ENCODE measurements around the gene BCR. TPM values are rescaled to one million over a fixed set of nuclear protein-coding genes. Genes with fewer than 3 reads are reported as not detected.

Gene BCR
- total RNA-seq, 2 experiments from 2014 or later, result 60.0 to 64.8 TPM

DNA sequence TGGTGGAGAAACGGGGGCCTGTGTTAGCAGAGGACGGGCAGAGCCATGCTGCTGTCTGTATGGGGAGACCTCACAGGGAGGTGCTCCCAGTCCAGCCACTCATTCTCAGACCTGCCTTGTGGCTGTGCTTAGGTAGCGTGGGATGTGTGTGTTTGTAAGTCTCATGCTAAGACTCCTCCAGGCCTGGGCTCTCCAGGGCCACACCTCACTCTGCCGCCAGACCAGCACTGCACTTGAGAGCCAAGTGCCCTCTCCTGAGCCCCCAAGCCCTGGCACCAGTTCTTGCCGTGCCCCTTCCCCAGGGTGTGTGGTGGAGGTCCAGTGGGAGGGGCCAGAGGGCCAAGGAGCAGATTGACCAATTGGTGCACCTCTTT, 108.8 kb downstream of the BCR start:
- intact Hi-C loops (cut with DNase I, micrococcal nuclease), result no loop called here
- CTCF ChIA-PET, result interaction anchor here (1.4 to 2.5 kb wide), 2 partner anchors 115 to 329 kb away, joined by 5 to 15 read pairs; no protein-coding TSS in a partner anchor
- POLR2A ChIA-PET, result no interaction called here

DNA sequence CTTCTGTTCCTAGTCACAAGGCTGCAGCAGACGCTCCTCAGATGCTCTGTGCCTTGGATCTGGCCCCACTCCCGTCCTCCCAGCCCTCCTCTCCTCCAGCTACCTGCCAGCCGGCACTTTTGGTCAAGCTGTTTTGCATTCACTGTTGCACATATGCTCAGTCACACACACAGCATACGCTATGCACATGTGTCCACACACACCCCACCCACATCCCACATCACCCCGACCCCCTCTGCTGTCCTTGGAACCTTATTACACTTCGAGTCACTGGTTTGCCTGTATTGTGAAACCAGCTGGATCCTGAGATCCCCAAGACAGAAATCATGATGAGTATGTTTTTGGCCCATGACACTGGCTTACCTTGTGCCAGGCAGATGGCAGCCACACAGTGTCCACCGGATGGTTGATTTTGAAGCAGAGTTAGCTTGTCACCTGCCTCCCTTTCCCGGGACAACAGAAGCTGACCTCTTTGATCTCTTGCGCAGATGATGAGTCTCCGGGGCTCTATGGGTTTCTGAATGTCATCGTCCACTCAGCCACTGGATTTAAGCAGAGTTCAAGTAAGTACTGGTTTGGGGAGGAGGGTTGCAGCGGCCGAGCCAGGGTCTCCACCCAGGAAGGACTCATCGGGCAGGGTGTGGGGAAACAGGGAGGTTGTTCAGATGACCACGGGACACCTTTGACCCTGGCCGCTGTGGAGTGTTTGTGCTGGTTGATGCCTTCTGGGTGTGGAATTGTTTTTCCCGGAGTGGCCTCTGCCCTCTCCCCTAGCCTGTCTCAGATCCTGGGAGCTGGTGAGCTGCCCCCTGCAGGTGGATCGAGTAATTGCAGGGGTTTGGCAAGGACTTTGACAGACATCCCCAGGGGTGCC, 109.8 kb downstream of the BCR start:
- no peaks in the 10 kb centered on the region for H3K9me3 ChIP-seq (ENCODE audit: control insufficient read depth in 1 of 2, insufficient read depth in 1 of 2, low read length in 2 of 2)
- Mint-ChIP-seq H3K27me3 (no peaks in the 10 kb centered on the region), H3K4me3 (no peak overlapping the region), H3K4me1 (ENCODE audit: low read depth) (no peaks in the 10 kb centered on the region), H3K27ac (no peak overlapping the region), H3K9me3 (no peaks in the 10 kb centered on the region), H3K36me3 (ENCODE audit: low read depth) (peaks cover 92% of the 10 kb centered on the region)
- DNase-seq, result peak; percentile 40 to 74 (median 52)
- no peak overlapping the region for H3K27ac ChIP-seq (ENCODE audit: low read depth in 1 of 2, low read length in 2 of 2)
- TF ChIP-seq, protein P1, sequence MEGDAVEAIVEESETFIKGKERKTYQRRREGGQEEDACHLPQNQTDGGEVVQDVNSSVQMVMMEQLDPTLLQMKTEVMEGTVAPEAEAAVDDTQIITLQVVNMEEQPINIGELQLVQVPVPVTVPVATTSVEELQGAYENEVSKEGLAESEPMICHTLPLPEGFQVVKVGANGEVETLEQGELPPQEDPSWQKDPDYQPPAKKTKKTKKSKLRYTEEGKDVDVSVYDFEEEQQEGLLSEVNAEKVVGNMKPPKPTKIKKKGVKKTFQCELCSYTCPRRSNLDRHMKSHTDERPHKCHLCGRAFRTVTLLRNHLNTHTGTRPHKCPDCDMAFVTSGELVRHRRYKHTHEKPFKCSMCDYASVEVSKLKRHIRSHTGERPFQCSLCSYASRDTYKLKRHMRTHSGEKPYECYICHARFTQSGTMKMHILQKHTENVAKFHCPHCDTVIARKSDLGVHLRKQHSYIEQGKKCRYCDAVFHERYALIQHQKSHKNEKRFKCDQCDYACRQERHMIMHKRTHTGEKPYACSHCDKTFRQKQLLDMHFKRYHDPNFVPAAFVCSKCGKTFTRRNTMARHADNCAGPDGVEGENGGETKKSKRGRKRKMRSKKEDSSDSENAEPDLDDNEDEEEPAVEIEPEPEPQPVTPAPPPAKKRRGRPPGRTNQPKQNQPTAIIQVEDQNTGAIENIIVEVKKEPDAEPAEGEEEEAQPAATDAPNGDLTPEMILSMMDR (IDR thresholded peaks at IDR 0.05), result peak; percentile 78
- intact Hi-C loops (cut with DNase I, micrococcal nuclease), result loop anchor here in 1 of 2 experiments (2.0 kb wide), 1 partner anchor 111 kb away; no protein-coding TSS in a partner anchor
- peak; percentile 71 for ATAC-seq (ENCODE audit: poor library complexity)
- CTCF ChIA-PET, result interaction anchor here (0.7 to 2.5 kb wide), 12 partner anchors 8 to 330 kb away, joined by 3 to 15 read pairs (median 4); no protein-coding TSS in a partner anchor
- H3K36me3 ChIP-seq (ENCODE audit: insufficient read depth, low read length), result peaks cover 90% of the 10 kb centered on the region
- no peaks in the 10 kb centered on the region for H3K4me1 ChIP-seq (ENCODE audit: insufficient read depth, low read length)
- POLR2A ChIA-PET, result no interaction called here
- H3K27me3 ChIP-seq (ENCODE audit: control insufficient read depth in 1 of 2, insufficient read depth in 2 of 2, low read length in 2 of 2), result no peaks in the 10 kb centered on the region
- no peak overlapping the region for H3K4me3 ChIP-seq (ENCODE audit: low read length)

More for the DNA sequence above, 108.8 kb downstream of the BCR start:
- H3K4me1 Mint-ChIP-seq (ENCODE audit: low read depth), result no peaks in the 10 kb centered on the region
- no peaks in the 10 kb centered on the region for H3K27me3 Mint-ChIP-seq
- no peaks in the 10 kb centered on the region for H3K27me3 ChIP-seq (ENCODE audit: control insufficient read depth in 1 of 2, insufficient read depth in 2 of 2, low read length in 2 of 2)
- peaks cover 93% of the 10 kb centered on the region for H3K36me3 Mint-ChIP-seq (ENCODE audit: low read depth)
- no peaks in the 10 kb centered on the region for H3K9me3 ChIP-seq (ENCODE audit: control insufficient read depth in 1 of 2, insufficient read depth in 1 of 2, low read length in 2 of 2)
- no peaks in the 10 kb centered on the region for H3K4me1 ChIP-seq (ENCODE audit: insufficient read depth, low read length)
- ATAC-seq (ENCODE audit: poor library complexity) (no peak), DNase-seq (no peak)
- H3K27ac ChIP-seq (ENCODE audit: low read depth in 1 of 2, low read length in 2 of 2), result no peak overlapping the region
- H3K9me3 Mint-ChIP-seq, result no peaks in the 10 kb centered on the region
- H3K4me3 ChIP-seq (ENCODE audit: low read length), result no peak overlapping the region
- no peak overlapping the region for H3K27ac Mint-ChIP-seq
- TF ChIP-seq, protein P1 (IDR thresholded peaks at IDR 0.05), result no peak
- H3K4me3 Mint-ChIP-seq, result no peak overlapping the region
- H3K36me3 ChIP-seq (ENCODE audit: insufficient read depth, low read length), result peaks cover 87% of the 10 kb centered on the region

DNA sequence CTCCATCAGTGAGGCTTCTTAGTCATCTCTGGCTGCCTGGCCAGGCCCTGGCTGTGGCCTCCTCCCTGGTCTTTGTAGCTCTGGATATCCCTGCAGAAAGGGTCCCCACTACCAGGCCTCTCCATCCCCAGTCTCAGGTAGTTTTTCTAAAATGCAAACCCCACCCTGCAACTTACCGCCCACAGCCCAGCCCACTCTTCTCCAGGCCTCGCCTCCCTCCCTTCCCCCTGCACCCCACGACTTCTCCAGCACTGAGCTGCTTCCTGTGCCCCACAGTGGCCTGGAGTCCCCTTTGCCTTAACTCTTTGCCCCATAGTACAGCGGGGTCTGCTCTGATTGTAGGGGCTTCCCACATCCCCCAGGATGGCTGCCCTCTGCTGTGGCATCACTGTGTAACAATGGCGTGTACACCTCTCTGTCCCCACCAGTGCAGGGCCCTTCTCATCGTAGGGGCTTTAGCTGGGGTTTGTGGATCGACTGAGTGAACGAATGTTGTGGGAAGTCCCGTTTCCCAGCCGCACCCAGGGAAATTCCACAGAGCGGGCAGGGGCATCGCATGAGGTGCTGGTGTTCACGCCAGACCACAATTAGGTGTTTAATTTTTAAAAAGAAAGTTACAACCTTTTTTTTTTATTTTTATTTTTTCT, 111.6 kb downstream of the BCR start:
- no peaks in the 10 kb centered on the region for H3K9me3 ChIP-seq (ENCODE audit: control insufficient read depth in 1 of 2, insufficient read depth in 1 of 2, low read length in 2 of 2)
- ChIA-PET CTCF (no interaction called here), POLR2A (no interaction called here)
- no peaks in the 10 kb centered on the region for H3K27me3 ChIP-seq (ENCODE audit: control insufficient read depth in 1 of 2, insufficient read depth in 2 of 2, low read length in 2 of 2)
- TF ChIP-seq, protein P1 (IDR thresholded peaks at IDR 0.05), result no peak
- Mint-ChIP-seq H3K27me3 (no peaks in the 10 kb centered on the region), H3K4me3 (no peak overlapping the region), H3K4me1 (ENCODE audit: low read depth) (no peaks in the 10 kb centered on the region), H3K27ac (no peak overlapping the region), H3K36me3 (ENCODE audit: low read depth) (peaks cover 82% of the 10 kb centered on the region), H3K9me3 (no peaks in the 10 kb centered on the region)
- intact Hi-C loops (cut with DNase I, micrococcal nuclease), result loop anchor here in 1 of 2 experiments (2.0 kb wide), 1 partner anchor 113 kb away; no protein-coding TSS in a partner anchor
- no peak overlapping the region for H3K4me3 ChIP-seq (ENCODE audit: low read length)
- H3K27ac ChIP-seq (ENCODE audit: low read depth in 1 of 2, low read length in 2 of 2), result no peak overlapping the region
- H3K4me1 ChIP-seq (ENCODE audit: insufficient read depth, low read length), result no peaks in the 10 kb centered on the region
- ATAC-seq (ENCODE audit: poor library complexity) (no peak), DNase-seq (no peak)
- H3K36me3 ChIP-seq (ENCODE audit: insufficient read depth, low read length), result peaks cover 84% of the 10 kb centered on the region
